ENCODE measurements around the gene PRND. TPM values are rescaled to one million over a fixed set of nuclear protein-coding genes. Genes with fewer than 3 reads are reported as not detected.
"Not testable (repeated sequence)": the region's sequence is repeated elsewhere in the genome, so short reads cannot be mapped to it uniquely, and the experiment has no call there.

The PRND gene
- total RNA-seq, 1 donor from 2014 or later, result not detected

DNA sequence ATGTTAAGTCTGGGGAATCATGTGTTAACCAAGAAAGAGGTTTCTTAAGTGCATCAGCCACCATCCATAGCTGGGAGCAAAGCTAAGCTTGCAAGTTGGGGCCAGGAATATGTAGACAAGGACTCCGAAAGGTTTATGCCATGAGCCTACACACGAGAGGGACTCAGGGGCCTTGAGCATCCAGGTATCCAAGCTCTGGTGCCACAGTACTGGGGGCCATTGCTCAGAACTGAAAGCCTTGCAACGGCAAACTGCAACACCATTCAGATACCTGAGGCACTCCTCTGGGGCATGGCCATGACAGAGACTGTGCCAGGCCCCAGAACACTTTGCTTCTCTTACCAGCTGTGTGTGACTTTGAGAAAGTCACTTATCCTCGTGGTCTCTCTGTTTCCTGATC lies 27.6 kb downstream of the PRND start:
- Histone ChIP-seq H3K36me3 (no peaks in the 10 kb centered on the region), H3K4me3 (no peak overlapping the region), H3K27me3 (ENCODE audit: low read depth) (peaks cover 21% of the 10 kb centered on the region), H3K27ac (replicated peaks) (no peak overlapping the region), H3K4me1 (no peaks in the 10 kb centered on the region), H3K9me3 (replicated peaks) (peaks cover 7% of the 10 kb centered on the region)
- intact Hi-C loops (cut with micrococcal nuclease), result no loop called here
- TF ChIP-seq, protein P1, sequence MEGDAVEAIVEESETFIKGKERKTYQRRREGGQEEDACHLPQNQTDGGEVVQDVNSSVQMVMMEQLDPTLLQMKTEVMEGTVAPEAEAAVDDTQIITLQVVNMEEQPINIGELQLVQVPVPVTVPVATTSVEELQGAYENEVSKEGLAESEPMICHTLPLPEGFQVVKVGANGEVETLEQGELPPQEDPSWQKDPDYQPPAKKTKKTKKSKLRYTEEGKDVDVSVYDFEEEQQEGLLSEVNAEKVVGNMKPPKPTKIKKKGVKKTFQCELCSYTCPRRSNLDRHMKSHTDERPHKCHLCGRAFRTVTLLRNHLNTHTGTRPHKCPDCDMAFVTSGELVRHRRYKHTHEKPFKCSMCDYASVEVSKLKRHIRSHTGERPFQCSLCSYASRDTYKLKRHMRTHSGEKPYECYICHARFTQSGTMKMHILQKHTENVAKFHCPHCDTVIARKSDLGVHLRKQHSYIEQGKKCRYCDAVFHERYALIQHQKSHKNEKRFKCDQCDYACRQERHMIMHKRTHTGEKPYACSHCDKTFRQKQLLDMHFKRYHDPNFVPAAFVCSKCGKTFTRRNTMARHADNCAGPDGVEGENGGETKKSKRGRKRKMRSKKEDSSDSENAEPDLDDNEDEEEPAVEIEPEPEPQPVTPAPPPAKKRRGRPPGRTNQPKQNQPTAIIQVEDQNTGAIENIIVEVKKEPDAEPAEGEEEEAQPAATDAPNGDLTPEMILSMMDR (IDR thresholded peaks at IDR 0.05; ENCODE audit: borderline replicate concordance), result no peak
- no peak for DNase-seq

DNA sequence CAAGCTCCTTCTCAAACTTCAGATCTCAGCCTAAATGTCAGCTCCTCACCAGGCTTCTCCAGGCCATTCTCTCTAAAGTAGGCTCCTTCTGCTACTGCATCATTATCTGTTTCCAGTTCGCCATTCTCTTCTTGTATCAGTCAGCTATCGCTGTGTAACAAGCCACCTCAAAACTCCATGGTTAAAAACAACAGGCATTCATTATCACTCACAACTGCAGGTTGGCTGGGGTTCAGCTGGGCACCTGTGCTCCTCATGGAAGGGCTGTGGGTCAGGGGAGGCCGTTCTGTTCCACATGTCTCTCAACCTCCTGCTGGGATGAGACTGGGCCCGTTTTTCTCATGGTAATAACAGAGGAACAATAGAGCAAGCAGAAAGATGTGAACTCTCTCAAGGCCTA lies 28.7 kb downstream of the PRND start:
- H3K4me3 ChIP-seq, result no peak overlapping the region
- intact Hi-C loops (cut with micrococcal nuclease), result no loop called here
- H3K27ac ChIP-seq (replicated peaks), result no peak overlapping the region
- peaks cover 7% of the 10 kb centered on the region for H3K9me3 ChIP-seq (replicated peaks)
- H3K27me3 ChIP-seq (ENCODE audit: low read depth), result peaks cover 21% of the 10 kb centered on the region
- TF ChIP-seq, protein P1 (IDR thresholded peaks at IDR 0.05; ENCODE audit: borderline replicate concordance), result no peak
- no peaks in the 10 kb centered on the region for H3K36me3 ChIP-seq
- no peaks in the 10 kb centered on the region for H3K4me1 ChIP-seq
- DNase-seq, result no peak

DNA sequence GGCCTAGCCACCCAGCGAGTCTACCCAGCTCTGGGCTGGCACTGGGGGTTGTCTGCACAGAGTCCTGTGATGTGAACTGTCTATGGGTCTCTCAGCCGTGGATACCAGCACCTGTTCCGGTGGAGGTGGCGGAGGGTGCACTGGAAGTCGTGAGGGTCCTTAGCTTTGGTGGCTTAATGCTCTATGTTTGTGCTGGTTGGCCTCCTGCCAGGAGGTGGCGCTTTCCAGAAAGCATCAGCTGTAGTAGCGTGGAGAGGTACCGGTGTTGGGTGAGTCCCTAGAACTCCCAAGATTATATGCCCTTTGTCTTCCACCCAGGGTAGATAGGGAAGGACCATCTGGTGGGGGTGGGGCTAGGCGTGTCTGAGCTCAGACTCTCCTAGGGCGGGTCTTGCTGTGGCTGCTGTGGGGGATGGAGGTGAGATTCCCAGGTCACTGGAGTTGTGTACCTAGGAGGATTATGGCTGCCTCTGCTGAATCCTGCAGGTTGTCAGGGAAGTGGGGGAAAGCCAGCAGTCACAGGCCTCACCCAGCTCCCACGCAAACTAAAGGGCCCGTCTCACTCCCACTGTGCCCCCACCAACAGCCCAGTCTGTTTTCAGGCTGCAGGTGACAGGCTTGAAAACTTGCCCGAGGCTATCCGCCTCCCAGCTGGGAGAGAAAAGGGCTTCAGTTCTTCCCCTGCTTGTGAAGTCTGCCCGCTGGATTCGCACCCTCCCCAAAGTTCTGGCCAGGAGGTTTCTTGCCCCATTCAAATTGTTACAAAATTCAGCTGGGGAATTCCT lies 37.6 kb downstream of the PRND start:
- DNase-seq; H3K9me3 ChIP-seq (replicated peaks); H3K4me1 ChIP-seq; H3K4me3 ChIP-seq; H3K27ac ChIP-seq (replicated peaks); intact Hi-C loops (cut with micrococcal nuclease); H3K36me3 ChIP-seq: not testable (repeated sequence)
- H3K27me3 ChIP-seq (ENCODE audit: low read depth), result peaks cover 36% of the 10 kb centered on the region

DNA sequence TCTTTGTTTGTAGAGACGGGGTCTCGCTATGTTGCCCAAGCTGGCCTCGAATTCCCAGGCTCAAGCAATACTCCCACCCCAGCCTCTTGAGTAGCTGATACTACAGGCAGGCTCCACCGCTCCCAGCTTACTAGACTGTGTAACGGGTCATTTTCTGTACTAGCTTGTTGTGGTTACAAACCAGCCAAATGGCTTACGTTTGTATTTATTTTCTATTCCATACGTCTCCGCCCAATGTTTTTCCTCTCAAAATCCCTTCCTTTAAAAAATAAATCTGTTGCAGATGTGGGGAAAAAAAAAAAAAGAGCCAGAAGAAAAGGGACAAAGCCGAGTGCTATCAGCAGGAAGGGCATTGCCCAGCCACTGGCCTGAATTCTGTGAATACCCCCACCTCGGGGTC lies 41.6 kb downstream of the PRND start:
- TF ChIP-seq, protein P1 (IDR thresholded peaks at IDR 0.05; ENCODE audit: borderline replicate concordance), result no peak

DNA sequence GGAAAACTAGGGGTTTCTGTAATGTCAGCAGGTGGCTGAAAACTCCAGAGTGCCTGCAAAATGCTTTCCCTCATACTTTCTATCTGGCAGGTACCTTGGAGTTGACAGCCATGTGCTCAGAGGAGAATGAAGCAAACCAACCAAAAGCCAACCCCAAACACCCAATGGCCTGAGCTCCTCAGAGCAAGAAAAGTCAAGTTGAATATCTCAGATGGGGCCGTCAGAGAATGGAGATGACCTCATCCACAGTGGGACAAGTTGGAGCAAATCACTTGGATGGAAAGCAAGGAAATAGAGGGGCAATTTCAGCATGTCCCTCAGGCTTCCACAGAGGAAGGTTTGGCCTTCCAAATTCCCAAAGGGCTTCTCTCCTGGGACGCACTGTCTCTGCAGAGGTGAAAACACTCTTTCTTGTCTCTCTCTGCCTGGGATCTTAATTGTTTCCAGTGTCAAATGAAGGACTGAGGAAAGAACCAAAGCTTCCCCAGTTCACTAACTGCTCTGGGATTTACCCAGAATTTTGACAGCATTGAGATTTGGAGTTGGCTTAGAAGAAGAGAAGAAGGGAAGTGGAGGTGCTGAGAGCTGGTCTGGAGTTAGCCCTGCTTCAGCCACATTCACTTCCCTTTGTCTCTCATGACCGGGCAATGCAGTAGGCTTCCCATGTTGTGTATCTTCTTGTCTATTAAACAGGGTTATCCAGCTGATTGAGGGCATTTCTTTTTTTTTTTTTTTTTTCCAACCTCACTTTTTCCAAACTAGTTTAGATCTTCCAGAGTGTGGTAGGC lies 42.2 kb downstream of the PRND start:
- DNase-seq, result no peak
- Histone ChIP-seq H3K36me3 (no peaks in the 10 kb centered on the region), H3K27me3 (ENCODE audit: low read depth) (peaks cover 29% of the 10 kb centered on the region), H3K9me3 (replicated peaks) (no peaks in the 10 kb centered on the region), H3K27ac (replicated peaks) (no peak overlapping the region), H3K4me1 (peaks cover 8% of the 10 kb centered on the region), H3K4me3 (no peak overlapping the region)
- intact Hi-C loops (cut with micrococcal nuclease), result no loop called here
- TF ChIP-seq, protein P1 (IDR thresholded peaks at IDR 0.05; ENCODE audit: borderline replicate concordance), result no peak

More for the DNA sequence above, 41.6 kb downstream of the PRND start:
- Histone ChIP-seq H3K36me3 (no peaks in the 10 kb centered on the region), H3K27me3 (ENCODE audit: low read depth) (peaks cover 34% of the 10 kb centered on the region), H3K4me1 (peaks cover 8% of the 10 kb centered on the region), H3K4me3 (no peak overlapping the region), H3K9me3 (replicated peaks) (no peaks in the 10 kb centered on the region), H3K27ac (replicated peaks) (no peak overlapping the region)
- no peak for DNase-seq
- intact Hi-C loops (cut with micrococcal nuclease), result no loop called here

DNA sequence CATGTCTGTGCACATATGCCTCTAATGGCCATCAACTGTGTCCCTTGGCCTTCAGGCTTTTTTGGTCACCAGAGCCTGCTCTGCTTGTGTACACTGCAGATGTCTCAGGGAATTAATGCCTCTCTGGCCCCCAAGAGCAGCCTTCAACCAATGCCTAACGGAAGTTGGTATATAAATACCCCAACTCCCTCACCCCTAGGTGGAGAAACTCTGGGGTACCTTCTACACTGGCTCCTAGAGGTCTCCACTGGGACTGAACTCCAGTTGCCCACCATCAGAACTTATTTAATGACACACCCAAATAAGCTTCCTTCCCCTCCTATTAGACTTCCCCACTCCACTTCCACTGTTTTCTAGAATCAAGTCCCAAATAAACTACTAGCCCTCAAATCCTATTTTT lies 43.1 kb downstream of the PRND start:
- Histone ChIP-seq H3K27me3 (ENCODE audit: low read depth) (peaks cover 21% of the 10 kb centered on the region), H3K36me3 (no peaks in the 10 kb centered on the region), H3K9me3 (replicated peaks) (no peaks in the 10 kb centered on the region), H3K4me1 (peaks cover 8% of the 10 kb centered on the region), H3K27ac (replicated peaks) (no peak overlapping the region), H3K4me3 (no peak overlapping the region)
- TF ChIP-seq, protein P1 (IDR thresholded peaks at IDR 0.05; ENCODE audit: borderline replicate concordance), result no peak
- intact Hi-C loops (cut with micrococcal nuclease), result no loop called here
- no peak for DNase-seq
